HAP-1 (cell line): ENCODE measurements around the gene CCBE1.

Experiments
- DNase-seq, 2 experiments: peaks; one replicate each; pipeline ENCODE4 v3.0.0-alpha.2; 2016 to 2020; ENCODE audit warnings: low spot score in 2 of 2
- H3K27me3 ChIP-seq: fragments of 250-450 bp; sonication (Bioruptor Pico); 2 replicates; pipeline ENCODE4 v1.5.1; 2020; ENCODE audit warnings: low read depth, mild to moderate bottlenecking, moderate library complexity
- H3K36me3 ChIP-seq: fragments of 250-450 bp; sonication (Bioruptor Pico); replicated peaks from 2 replicates; pipeline ENCODE4 v1.5.1; 2020; ENCODE audit warnings: mild to moderate bottlenecking
- H3K4me1 ChIP-seq: fragments of 250-450 bp; sonication (Bioruptor Pico); 2 replicates; pipeline ENCODE4 v1.5.1; 2020; ENCODE audit warnings: mild to moderate bottlenecking
- H3K4me3 ChIP-seq: fragments of 250-450 bp; sonication (Bioruptor Pico); 2 replicates; pipeline ENCODE4 v1.5.1; 2020; ENCODE audit warnings: mild to moderate bottlenecking, moderate library complexity
- H3K9me3 ChIP-seq: fragments of 250-450 bp; sonication (Bioruptor Pico); 2 replicates; pipeline ENCODE4 v1.5.1; 2020; ENCODE audit warnings: mild to moderate bottlenecking, moderate library complexity
- in situ Hi-C: fragments of 300-500 bp; cut with MboI; formaldehyde crosslinking; loops from 3 replicates; pipeline ENCODE4 v1.14.3; 2020; ENCODE audit warnings: low sequenced_read_pairs, inconsistent platforms, mixed read lengths

CCBE1 gene

GRCh38 chr18:59623456-59624368 is 73.5 kb downstream of the CCBE1 start:
- in situ Hi-C loops = no loop called here

GRCh38 chr18:59621027-59621426 is 76.2 kb downstream of the CCBE1 start:
- Histone ChIP-seq H3K27me3 (no peaks in the 10 kb centered on the region), H3K36me3 (no peaks in the 10 kb centered on the region), H3K4me1 (no peaks in the 10 kb centered on the region), H3K4me3 (no peak overlapping the region), H3K9me3 (no peaks in the 10 kb centered on the region)
- DNase-seq = no peak
- in situ Hi-C loops = no loop called here

More at GRCh38 chr18:59623456-59624368, 73.5 kb downstream of the CCBE1 start:
- Histone ChIP-seq H3K36me3 (no peaks in the 10 kb centered on the region), H3K4me3 (no peak overlapping the region), H3K27me3 (no peaks in the 10 kb centered on the region), H3K4me1 (no peaks in the 10 kb centered on the region), H3K9me3 (no peaks in the 10 kb centered on the region)
- DNase-seq = no peak

GRCh38 chr18:59620381-59620780 is 76.8 kb downstream of the CCBE1 start:
- no peaks in the 10 kb centered on the region for H3K9me3 ChIP-seq
- H3K27me3 ChIP-seq = no peaks in the 10 kb centered on the region
- H3K4me1 ChIP-seq = no peaks in the 10 kb centered on the region
- no peak overlapping the region for H3K4me3 ChIP-seq
- no peak for DNase-seq
- in situ Hi-C loops = no loop called here
- no peaks in the 10 kb centered on the region for H3K36me3 ChIP-seq

- H3K9me3 ChIP-seq = no peaks in the 10 kb centered on the region
- DNase-seq = no peak
These were observed 77.4 kb downstream of the CCBE1 start for GRCh38 chr18:59619816-59620215.

GRCh38 chr18:59617468-59617932 is 79.7 kb downstream of the CCBE1 start:
- in situ Hi-C loops = no loop called here
- DNase-seq = no peak
- H3K36me3 ChIP-seq = no peaks in the 10 kb centered on the region
- H3K27me3 ChIP-seq = no peaks in the 10 kb centered on the region
- no peaks in the 10 kb centered on the region for H3K9me3 ChIP-seq
- no peaks in the 10 kb centered on the region for H3K4me1 ChIP-seq
- H3K4me3 ChIP-seq = no peak overlapping the region

More at GRCh38 chr18:59619816-59620215, 77.4 kb downstream of the CCBE1 start:
- H3K4me1 ChIP-seq = no peaks in the 10 kb centered on the region
- no peaks in the 10 kb centered on the region for H3K36me3 ChIP-seq
- no peaks in the 10 kb centered on the region for H3K27me3 ChIP-seq
- in situ Hi-C loops = no loop called here
- H3K4me3 ChIP-seq = no peak overlapping the region

- in situ Hi-C loops = no loop called here
- H3K27me3 ChIP-seq = no peaks in the 10 kb centered on the region
- no peaks in the 10 kb centered on the region for H3K9me3 ChIP-seq
These were observed 80.7 kb downstream of the CCBE1 start for GRCh38 chr18:59616501-59616900.

GRCh38 chr18:59613903-59614302 is 83.3 kb downstream of the CCBE1 start:
- H3K9me3 ChIP-seq = no peaks in the 10 kb centered on the region
- in situ Hi-C loops = no loop called here
- no peaks in the 10 kb centered on the region for H3K27me3 ChIP-seq
- H3K36me3 ChIP-seq = no peaks in the 10 kb centered on the region
- no peak for DNase-seq
- no peak overlapping the region for H3K4me3 ChIP-seq
- no peaks in the 10 kb centered on the region for H3K4me1 ChIP-seq

More at GRCh38 chr18:59616501-59616900, 80.7 kb downstream of the CCBE1 start:
- no peak for DNase-seq
- Histone ChIP-seq H3K4me3 (no peak overlapping the region), H3K36me3 (no peaks in the 10 kb centered on the region), H3K4me1 (no peaks in the 10 kb centered on the region)

- in situ Hi-C loops = no loop called here
- no peaks in the 10 kb centered on the region for H3K36me3 ChIP-seq
- no peaks in the 10 kb centered on the region for H3K4me1 ChIP-seq
- no peaks in the 10 kb centered on the region for H3K9me3 ChIP-seq
- H3K4me3 ChIP-seq = no peak overlapping the region
- H3K27me3 ChIP-seq = no peaks in the 10 kb centered on the region
- DNase-seq = no peak
These were observed 84.8 kb downstream of the CCBE1 start for GRCh38 chr18:59612381-59612780.

GRCh38 chr18:59610546-59611140 is 86.6 kb downstream of the CCBE1 start:
- no peak overlapping the region for H3K4me3 ChIP-seq
- in situ Hi-C loops = no loop called here

GRCh38 chr18:59609654-59610053 is 87.6 kb downstream of the CCBE1 start:
- DNase-seq = no peak
- H3K36me3 ChIP-seq = no peaks in the 10 kb centered on the region
- no peaks in the 10 kb centered on the region for H3K4me1 ChIP-seq
- H3K4me3 ChIP-seq = no peak overlapping the region
- no peaks in the 10 kb centered on the region for H3K27me3 ChIP-seq
- in situ Hi-C loops = no loop called here
- no peaks in the 10 kb centered on the region for H3K9me3 ChIP-seq

More at GRCh38 chr18:59610546-59611140, 86.6 kb downstream of the CCBE1 start:
- no peaks in the 10 kb centered on the region for H3K27me3 ChIP-seq
- H3K36me3 ChIP-seq = no peaks in the 10 kb centered on the region
- no peak for DNase-seq
- no peaks in the 10 kb centered on the region for H3K4me1 ChIP-seq
- no peaks in the 10 kb centered on the region for H3K9me3 ChIP-seq

- Histone ChIP-seq H3K27me3 (no peaks in the 10 kb centered on the region), H3K36me3 (no peaks in the 10 kb centered on the region), H3K4me3 (no peak overlapping the region), H3K4me1 (no peaks in the 10 kb centered on the region), H3K9me3 (no peaks in the 10 kb centered on the region)
- no peak for DNase-seq
- in situ Hi-C loops = no loop called here
These were observed 89.8 kb downstream of the CCBE1 start for GRCh38 chr18:59607471-59607870.

GRCh38 chr18:59607078-59607379 is 90.2 kb downstream of the CCBE1 start:
- no peaks in the 10 kb centered on the region for H3K9me3 ChIP-seq
- H3K4me3 ChIP-seq = no peak overlapping the region
- no peaks in the 10 kb centered on the region for H3K27me3 ChIP-seq
- in situ Hi-C loops = no loop called here
- H3K4me1 ChIP-seq = no peaks in the 10 kb centered on the region
- H3K36me3 ChIP-seq = no peaks in the 10 kb centered on the region
- no peak for DNase-seq

GRCh38 chr18:59606193-59607077 is 90.8 kb downstream of the CCBE1 start:
- DNase-seq = no peak
- in situ Hi-C loops = no loop called here
- no peaks in the 10 kb centered on the region for H3K27me3 ChIP-seq

More at GRCh38 chr18:59606193-59607077, 90.8 kb downstream of the CCBE1 start:
- no peaks in the 10 kb centered on the region for H3K36me3 ChIP-seq
- no peaks in the 10 kb centered on the region for H3K4me1 ChIP-seq
- no peaks in the 10 kb centered on the region for H3K9me3 ChIP-seq
- H3K4me3 ChIP-seq = no peak overlapping the region
